GM18907 (cell line): ENCODE data around the gene MYO5B.
"Not testable (repeated sequence)": the region's sequence is repeated elsewhere in the genome, so short reads cannot be mapped to it uniquely, and the experiment has no call there.

Experiments used
- ATAC-seq: cut with Tn5 transposase; IDR thresholded peaks from one replicate; pipeline ENCODE4 v1.9.1; 2021; ENCODE audit warnings: mild to moderate bottlenecking, moderate library complexity; ENCODE audit not compliant: unreplicated experiment

MYO5B gene

GRCh38 chr18:50194631-50195532 is at the start of gene MYO5B:
MYO5B (minus strand) TSS chr18:50195147; CDS start chr18:50194793, 354 bp downstream.
- ATAC-seq: peak; percentile 67

DNA sequence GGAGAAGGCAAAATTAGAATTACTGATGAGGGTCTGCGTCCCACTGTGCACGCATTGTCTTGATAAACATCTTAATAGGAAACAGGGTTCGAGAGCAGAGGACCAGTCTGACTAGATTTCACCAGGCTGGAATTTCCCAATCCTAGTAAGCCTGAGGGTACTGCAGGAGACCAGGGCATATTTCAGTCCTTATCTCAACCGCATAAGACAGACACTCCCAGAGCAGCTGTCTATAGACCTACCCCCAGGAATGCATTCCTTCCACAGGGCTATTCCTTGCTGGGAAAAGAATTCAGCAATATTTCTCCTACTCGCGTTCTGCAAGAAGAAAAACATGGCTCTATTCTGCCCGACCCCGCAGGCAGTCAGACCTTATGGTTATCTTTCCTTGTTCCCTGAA is 46.8 kb upstream of the MYO5B start:
- not testable (repeated sequence) for ATAC-seq

DNA sequence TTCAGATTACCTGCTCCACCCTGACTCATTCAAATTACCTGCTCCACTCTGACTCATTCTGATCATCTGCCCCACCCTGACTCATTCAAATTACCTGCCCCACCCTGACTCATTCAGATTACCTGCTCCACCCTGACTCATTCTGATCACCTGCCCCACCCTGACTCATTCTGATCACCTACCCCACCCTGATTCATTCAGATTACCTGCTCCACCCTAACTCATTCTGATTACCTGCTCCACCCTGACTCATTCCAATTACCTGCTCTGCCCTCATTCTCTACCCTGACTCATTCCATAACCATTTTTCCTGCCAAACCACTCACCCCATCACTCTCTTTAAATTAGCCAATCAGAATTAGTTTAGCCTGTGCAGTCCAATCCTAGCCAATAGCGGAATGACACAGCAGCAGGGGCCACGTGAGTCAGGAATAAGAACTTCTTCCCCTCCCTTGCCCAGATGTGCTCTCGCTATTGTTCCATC is 45.2 kb upstream of the MYO5B start:
- no peak for ATAC-seq

DNA sequence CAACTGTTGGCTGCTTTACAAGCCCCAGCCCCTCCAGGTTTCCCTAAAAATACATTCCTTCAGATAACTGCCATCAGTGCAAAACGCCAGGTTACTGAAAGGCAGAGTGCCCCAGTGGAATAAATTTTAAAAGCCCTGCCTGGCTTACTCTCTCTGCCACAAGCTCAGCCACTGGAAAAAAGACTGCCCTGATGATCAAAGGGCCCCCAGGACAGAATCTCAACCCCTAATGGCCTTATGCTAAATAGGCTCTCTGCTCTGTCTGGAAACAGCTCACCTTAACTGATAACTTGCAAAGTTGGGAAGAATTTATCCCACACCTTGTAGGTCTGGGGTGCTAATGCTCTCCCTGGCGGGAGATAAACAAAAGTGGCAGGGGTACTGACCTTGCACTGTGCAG is 37.5 kb upstream of the MYO5B start:
- ATAC-seq: no peak

- ATAC-seq: no peak
These were observed 36.7 kb upstream of the MYO5B start for GRCh38 chr18:50231621-50232020.

GRCh38 chr18:50220249-50220648 is 25.3 kb upstream of the MYO5B start:
- ATAC-seq: not testable (repeated sequence)

- peak; percentile 55 for ATAC-seq
These were observed 23.7 kb upstream of the MYO5B start for GRCh38 chr18:50218432-50219197.

DNA sequence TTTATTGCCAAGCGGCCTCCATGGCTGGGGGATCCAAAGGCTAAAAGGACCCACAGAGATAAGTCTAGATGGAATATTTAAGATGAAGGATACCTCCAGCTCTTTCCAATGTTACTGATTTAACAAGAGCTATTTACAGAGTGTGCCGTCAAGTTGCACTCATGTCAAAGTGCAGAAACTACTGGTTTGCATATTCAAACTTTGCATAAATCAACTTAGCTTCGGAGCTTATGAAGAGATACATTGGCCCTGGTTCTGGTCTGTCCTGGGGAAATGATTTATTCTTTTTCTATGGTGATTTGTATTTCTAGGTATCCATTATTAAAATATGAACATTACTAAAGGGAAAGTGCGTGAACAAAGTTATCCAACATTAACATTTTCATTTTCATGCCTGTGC is 14.4 kb upstream of the MYO5B start:
- ATAC-seq: no peak

DNA sequence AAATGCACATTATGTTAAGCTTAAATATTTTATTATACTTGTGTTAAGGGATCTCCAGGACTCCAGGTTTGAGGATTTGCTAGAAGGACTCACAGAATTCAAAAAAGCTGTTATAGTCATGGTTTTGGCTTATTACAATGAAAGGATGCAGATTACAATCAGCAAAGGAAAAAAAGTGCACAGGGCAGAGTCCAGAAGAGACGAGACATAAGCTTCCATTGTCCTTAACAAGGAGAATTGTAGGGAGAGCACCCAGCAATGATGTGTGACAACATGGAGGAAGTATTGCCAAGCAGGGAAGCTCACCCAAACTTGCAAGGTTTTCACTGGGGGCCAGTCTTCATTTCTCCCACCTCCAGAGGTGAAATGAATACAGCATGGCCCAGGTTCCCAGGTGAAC is 12.8 kb upstream of the MYO5B start:
- ATAC-seq: no peak

DNA sequence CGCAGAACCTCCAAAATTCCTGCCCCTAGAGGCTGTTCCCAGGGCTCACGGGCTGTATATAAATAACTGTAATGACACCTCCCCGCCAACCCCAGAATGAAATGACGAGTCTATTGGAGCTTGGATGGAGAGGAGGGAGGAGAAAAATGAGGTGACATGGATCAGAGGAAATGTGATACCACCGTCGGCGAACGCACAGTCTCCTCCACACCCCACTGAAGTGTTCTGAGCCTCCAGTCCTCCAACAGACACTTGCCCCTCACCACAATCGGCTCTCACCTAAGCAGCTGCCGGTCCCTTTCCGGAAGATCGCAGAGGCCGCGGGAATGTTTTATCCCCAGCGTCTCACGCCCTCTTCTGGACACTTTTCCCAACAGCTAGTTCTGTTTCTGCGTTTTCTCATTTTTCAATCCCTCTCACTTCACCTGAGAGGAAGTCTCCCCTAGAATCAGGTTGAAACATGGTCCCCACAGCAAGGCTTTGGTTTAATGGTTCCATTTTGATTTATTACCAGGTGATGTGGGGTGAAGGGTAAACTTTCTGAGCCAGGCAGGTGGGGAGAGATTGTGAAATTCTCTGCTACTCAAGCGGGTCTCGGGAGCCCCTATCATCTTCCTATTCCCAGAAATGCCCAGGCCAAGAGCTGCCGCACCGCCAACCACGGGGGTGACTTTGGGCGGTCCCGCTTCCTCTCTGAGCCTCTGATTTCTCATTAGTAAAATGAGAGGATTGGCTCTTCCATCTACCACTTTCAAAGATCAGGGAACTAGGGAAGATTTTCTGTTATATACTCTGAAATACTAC is 9.1 kb upstream of the MYO5B start:
- no peak for ATAC-seq

DNA sequence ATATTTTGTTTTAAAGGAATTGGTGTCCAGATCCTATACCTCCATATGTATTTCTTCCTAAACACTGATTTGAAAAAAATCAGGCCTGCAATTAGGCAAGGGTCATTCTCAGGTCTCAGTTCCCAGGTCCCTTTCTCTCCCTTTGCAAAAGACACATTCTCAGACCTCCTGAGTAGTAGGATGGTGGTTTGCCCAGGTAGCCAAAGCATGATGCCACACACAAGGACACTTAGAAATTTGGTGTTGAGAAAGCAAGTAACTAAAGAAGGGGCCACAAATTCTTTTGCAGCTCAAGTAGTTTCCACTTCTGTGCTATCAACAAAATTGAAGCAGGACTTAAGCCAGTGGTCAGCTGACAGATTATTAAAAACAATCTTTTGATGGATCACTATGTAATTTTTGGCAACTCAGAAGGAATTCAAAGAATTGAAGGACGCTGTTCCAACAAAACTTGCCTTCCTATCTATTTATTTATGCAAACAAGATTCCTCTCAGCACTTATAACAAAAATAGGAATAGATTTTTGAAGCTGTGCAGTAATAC is 6.6 kb upstream of the MYO5B start:
- no peak for ATAC-seq

- ATAC-seq: no peak
These were observed 5.0 kb upstream of the MYO5B start for GRCh38 chr18:50199921-50200320.

DNA sequence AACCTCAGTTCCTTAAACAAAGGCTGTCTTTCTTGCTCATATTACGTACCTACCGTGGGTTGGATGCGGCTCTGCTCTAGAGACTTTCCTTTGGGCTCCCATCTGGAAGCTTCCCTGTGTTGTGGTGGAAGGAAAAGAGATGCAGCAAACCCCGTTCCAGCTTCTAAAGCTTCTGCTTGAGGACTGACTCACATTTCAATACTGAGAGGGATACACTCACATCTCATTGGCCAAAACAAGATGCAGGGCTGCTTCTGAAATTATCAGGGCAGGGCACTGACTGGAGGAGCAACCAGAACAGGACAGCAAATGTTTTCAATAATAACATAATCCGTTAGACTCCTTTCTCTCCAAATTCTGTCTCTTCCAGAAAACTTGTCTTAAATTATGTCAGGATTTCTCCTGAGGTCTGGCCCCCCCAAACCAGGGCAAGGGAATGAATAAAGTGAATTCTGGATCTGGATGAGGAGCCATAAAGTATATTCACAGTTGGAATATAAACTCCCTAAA is 4.5 kb upstream of the MYO5B start:
- no peak for ATAC-seq

DNA sequence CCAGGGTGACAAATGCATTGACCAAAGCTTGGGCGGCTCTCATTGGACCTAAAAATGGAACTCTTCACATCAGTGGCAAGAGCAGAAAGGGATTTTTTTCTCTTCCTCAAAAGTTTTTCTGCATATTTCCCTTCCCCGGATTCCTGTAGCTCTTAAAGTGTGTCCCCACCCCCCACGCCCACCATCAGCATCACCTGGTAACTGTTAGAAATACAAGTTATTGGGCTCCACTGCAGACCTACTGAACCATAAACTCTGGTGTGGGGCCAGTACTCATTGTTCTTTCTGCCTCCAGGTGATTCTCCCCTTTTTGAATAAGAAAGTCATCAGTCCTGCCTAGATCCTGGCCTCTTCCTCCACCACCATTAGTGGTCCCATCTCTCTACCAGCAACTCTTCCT is 1.3 kb upstream of the MYO5B start:
- no peak for ATAC-seq

DNA sequence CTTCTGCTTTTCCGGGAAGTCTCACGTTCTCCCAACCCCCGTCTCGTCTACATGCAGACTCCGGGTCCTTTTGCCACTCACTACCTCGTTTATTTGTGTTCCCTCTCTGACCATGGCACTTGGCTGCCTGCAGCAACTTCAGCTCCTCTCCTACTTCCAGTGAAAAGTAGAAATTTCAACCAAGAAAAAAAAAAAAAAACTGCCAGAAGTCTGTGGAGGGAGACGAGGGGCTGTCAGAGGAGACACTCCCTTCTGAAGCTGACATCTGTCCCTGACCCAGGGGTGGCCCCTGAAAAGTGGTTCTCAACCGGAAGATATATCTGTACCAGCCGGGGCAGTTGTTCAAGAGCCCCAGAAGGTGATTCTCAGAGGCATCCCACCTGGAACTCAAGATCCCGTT is 742 bp upstream of the MYO5B start:
- no peak for ATAC-seq

DNA sequence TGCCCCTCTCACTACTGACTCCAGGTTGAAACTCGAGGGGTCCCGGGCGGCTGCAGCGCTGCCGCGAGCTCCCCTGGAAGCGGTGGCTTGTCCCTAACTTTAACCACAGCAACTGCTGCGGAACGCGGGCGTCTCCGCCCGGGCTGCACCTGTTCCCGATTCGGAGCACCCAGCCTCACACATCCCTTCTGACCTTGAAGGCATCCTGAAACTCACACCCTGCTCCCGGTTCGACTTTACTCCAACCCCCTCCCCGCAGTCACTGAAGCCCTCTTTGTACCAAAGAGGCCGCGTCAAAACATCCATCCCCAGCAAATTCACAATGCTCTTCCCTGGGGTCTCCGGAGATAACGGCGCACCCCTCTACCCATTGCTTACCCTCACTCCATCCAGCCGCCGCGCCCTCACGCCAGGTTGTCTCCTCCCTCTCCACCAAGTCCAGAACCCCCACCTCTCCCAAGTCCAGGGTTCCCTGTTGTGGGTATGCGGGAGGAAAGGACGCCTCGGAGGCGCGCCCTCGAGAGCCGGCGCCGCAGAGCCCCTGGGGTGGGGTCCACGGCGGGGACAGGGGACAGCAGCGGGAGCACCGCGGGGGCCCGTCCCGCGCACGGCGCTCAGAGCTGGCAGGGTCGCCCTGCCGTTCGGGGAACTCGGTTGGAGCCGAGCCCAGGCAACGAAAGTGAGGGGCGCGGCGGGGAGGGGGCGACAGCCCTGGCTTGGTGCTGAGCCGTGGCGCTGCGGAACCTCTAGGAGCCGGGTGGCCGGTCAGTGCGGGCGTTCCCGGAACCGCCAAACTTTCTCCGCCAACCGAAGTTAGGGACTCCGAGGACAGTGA is 934 bp downstream of the MYO5B start:
- peak; percentile 10 for ATAC-seq

GRCh38 chr18:50192995-50193795 is 1.8 kb downstream of the MYO5B start:
- no peak for ATAC-seq

DNA sequence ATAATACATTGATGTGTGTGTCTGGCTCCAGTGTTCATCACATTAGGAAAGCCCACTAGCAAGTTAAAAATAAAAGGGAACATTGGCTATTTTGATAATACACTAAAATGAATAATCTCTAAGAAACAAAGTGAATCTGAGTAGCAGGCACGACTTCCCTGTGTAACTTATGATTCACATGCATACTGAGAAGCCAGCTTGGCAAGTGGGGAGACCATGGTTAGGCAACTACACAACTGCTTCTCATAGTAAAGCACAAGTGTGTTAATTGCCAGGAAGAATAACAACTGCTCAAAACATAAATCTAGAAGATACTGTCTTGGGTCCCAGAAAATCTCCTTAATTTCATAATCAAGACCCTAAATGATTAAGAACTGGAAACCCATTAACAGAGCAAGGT is 4.0 kb downstream of the MYO5B start:
- no peak for ATAC-seq

DNA sequence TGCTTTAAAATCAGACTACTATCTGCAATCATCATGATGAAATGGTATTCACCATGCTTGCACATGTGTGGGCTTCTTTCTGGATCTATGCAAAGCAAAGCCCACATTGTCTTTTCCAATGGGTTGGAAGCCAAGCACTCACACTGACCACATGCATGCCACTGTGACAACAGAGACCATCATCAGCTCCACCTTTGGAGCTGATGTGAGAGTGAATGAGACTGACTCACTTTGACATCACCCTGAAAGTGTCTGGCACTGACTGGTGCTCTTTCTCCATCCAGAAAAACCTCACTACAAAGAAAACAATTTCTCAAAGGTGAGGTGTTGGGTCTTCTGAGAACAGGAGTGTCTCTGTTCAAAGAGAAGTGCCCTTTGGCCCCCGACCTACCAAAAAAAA is 4.7 kb downstream of the MYO5B start:
- ATAC-seq: no peak
